Keratinocyte (primary cell): ENCODE results near the gene EHMT1. TPM values are rescaled to one million over a fixed set of nuclear protein-coding genes. Genes with fewer than 3 reads are reported as not detected.

Experiments used
- DNase-seq: peaks from one replicate; pipeline ENCODE4 v3.0.0-alpha.2; 2011; ENCODE audit warnings: low read depth, missing footprints, low spot score
- FAIRE-seq: peaks from 2 replicates; lab custom pipeline; 2011; peaks lifted over from hg19 to GRCh38; lab: Jason Lieb, UNC
- H2AFZ ChIP-seq: 2 replicates; pipeline ENCODE4 v1.6.0; 2012; ENCODE audit warnings: low read length, control low read depth, inconsistent platforms; ENCODE audit not compliant: control insufficient read depth
- H3K27ac ChIP-seq: 2 replicates; pipeline ENCODE4 v1.5.1; 2011; ENCODE audit warnings: low read length; ENCODE audit not compliant: control insufficient read depth, insufficient read depth
- H3K27me3 ChIP-seq: 3 replicates; pipeline ENCODE4 v1.6.0; 2011; ENCODE audit warnings: low read length; ENCODE audit not compliant: control insufficient read depth, insufficient read depth; ENCODE audit errors: extremely low read depth
- H3K36me3 ChIP-seq, 2 experiments: 2 replicates in 1 of 2; 3 replicates in 1 of 2; pipeline ENCODE4 v1.5.1; 2011; ENCODE audit warnings: low read length in 2 of 2, mild to moderate bottlenecking in 1 of 2; ENCODE audit not compliant: control insufficient read depth in 2 of 2, insufficient read depth in 2 of 2; ENCODE audit errors: extremely low read depth in 1 of 2
- H3K4me1 ChIP-seq: 3 replicates; pipeline ENCODE4 v1.5.1; 2011; ENCODE audit warnings: low read length; ENCODE audit not compliant: control insufficient read depth, insufficient read depth; ENCODE audit errors: extremely low read depth
- H3K4me2 ChIP-seq: 3 replicates; pipeline ENCODE4 v1.6.0; 2011; ENCODE audit warnings: low read depth, low read length; ENCODE audit not compliant: control insufficient read depth, insufficient read depth; ENCODE audit errors: extremely low read depth
- H3K4me3 ChIP-seq, 3 experiments: fragments of 200-600 bp in 1 of 3; sonication (generic) in 1 of 3; 2 replicates in 2 of 3; 3 replicates in 1 of 3; pipeline ENCODE4 v1.5.1; 2011 to 2016; ENCODE audit warnings: low read length in 3 of 3, mild to moderate bottlenecking in 3 of 3, control low read depth in 2 of 3, inconsistent platforms in 1 of 3, low read depth in 1 of 3, mixed read lengths in 1 of 3, mixed run types in 1 of 3, moderate library complexity in 1 of 3; ENCODE audit not compliant: control insufficient read depth in 2 of 3, insufficient read depth in 2 of 3; ENCODE audit errors: extremely low read depth in 1 of 3
- H3K79me2 ChIP-seq: 2 replicates; pipeline ENCODE4 v1.6.0; 2012; ENCODE audit warnings: low read length; ENCODE audit not compliant: control insufficient read depth, insufficient read depth
- H3K9ac ChIP-seq: 3 replicates; pipeline ENCODE4 v1.6.0; 2011; ENCODE audit warnings: low read length; ENCODE audit not compliant: control insufficient read depth, insufficient read depth; ENCODE audit errors: extremely low read depth
- H3K9me1 ChIP-seq: 3 replicates; pipeline ENCODE4 v1.6.0; 2011; ENCODE audit warnings: low read length; ENCODE audit not compliant: control insufficient read depth, insufficient read depth; ENCODE audit errors: extremely low read depth
- H3K9me3 ChIP-seq: 2 replicates; pipeline ENCODE4 v1.5.1; 2012; ENCODE audit warnings: low read depth, low read length; ENCODE audit not compliant: control insufficient read depth
- H4K20me1 ChIP-seq: 3 replicates; pipeline ENCODE4 v1.6.0; 2011; ENCODE audit warnings: low read length; ENCODE audit not compliant: control insufficient read depth, insufficient read depth; ENCODE audit errors: extremely low read depth
- EZH2 ChIP-seq: IDR thresholded peaks from one replicate; pipeline ENCODE4 v1.6.1; 2012; ENCODE audit warnings: inconsistent platforms, mild to moderate bottlenecking, low read length, moderate library complexity
- dilution Hi-C: fragments of 300-500 bp; cut with MboI; formaldehyde crosslinking; loops from one replicate; pipeline ENCODE4 v1.7.0; 2020; ENCODE audit warnings: low sequenced_read_pairs; ENCODE audit not compliant: extremely low pct_ligation_motif_present
- polyA plus RNA-seq, 5 experiments: library from polyadenylated mRNA; depleted of rRNA in 3 of 5; stranded (reverse) in 3 of 5; stranded (forward) in 1 of 5; unstranded in 1 of 5; fragments of >200 nt; gene quantifications; 1 replicate in 1 of 5; 2 replicates in 3 of 5; 3 replicates in 1 of 5; pipeline versions ENCODE4 v1.2.1 to v1.2.3, GENCODE V29; 2011 to 2012; ENCODE audit warnings: missing spikeins in 2 of 5, low read depth in 1 of 5, low replicate concordance in 1 of 5
- TF ChIP-seq, protein P1 (sequence below), 3 experiments: IDR thresholded peaks in 1 of 3; conservative IDR thresholded peaks in 1 of 3; optimal IDR thresholded peaks in 1 of 3; 2 replicates in 2 of 3; 3 replicates in 1 of 3; pipeline versions ENCODE3 to v1.5.1; 2011; ENCODE audit warnings: low read length in 3 of 3, mild to moderate bottlenecking in 3 of 3, moderate library complexity in 2 of 3, control low read depth in 1 of 3, inconsistent platforms in 1 of 3; ENCODE audit not compliant: insufficient read depth in 2 of 3; ENCODE audit errors: extremely low read depth in 1 of 3

EHMT1 gene
- polyA plus RNA-seq, 1 donor (not counting 4 experiments of a cell fraction or from before 2014, with no cell fraction given): 25.9 TPM

DNA sequence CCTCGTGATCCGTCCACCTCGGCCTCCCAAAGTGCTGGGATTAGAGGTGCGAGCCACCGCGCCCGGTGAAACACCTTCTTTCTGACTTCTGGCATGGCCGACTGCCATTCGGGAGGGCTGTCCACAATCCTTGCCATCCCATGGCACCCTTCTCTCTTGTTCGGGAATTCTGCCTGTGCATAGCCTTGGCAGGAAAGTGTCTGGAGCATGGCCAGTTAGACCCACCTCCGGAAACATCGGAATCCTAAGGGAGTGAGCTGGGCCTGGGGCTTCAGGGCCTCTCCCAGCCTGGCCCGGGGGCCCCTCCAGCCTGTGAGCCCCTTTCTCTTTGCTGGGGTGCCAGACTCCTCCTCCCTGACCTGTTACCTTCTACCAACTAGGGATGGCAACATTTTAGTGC is 14.9 kb upstream of the EHMT1 start:
- Histone ChIP-seq H3K9ac (no peak overlapping the region), H2AFZ (no peak overlapping the region), H3K4me2 (no peak overlapping the region), H3K9me1 (no peaks in the 10 kb centered on the region), H3K27me3 (no peaks in the 10 kb centered on the region), H3K4me3 (no peak overlapping the region), H3K27ac (no peak overlapping the region), H3K79me2 (peaks cover 28% of the 10 kb centered on the region), H3K36me3 (no peaks in the 10 kb centered on the region), H3K4me1 (peaks cover 9% of the 10 kb centered on the region), H4K20me1 (no peaks in the 10 kb centered on the region), H3K9me3 (no peaks in the 10 kb centered on the region)
- no peak for DNase-seq
- TF ChIP-seq EZH2: no peak
- TF ChIP-seq, protein P1, sequence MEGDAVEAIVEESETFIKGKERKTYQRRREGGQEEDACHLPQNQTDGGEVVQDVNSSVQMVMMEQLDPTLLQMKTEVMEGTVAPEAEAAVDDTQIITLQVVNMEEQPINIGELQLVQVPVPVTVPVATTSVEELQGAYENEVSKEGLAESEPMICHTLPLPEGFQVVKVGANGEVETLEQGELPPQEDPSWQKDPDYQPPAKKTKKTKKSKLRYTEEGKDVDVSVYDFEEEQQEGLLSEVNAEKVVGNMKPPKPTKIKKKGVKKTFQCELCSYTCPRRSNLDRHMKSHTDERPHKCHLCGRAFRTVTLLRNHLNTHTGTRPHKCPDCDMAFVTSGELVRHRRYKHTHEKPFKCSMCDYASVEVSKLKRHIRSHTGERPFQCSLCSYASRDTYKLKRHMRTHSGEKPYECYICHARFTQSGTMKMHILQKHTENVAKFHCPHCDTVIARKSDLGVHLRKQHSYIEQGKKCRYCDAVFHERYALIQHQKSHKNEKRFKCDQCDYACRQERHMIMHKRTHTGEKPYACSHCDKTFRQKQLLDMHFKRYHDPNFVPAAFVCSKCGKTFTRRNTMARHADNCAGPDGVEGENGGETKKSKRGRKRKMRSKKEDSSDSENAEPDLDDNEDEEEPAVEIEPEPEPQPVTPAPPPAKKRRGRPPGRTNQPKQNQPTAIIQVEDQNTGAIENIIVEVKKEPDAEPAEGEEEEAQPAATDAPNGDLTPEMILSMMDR (optimal IDR thresholded peaks at IDR 0.05 in 1 of 3, IDR thresholded peaks at IDR 0.05 in 1 of 3, conservative IDR thresholded peaks at IDR 0.05 in 1 of 3; ENCODE audit: extremely low read depth in 1 of 3, insufficient read depth in 2 of 3, low read length in 3 of 3): no peak
- dilution Hi-C loops: no loop called here
- FAIRE-seq: no peak

GRCh38 chr9:137604345-137605086 is 14.3 kb upstream of the EHMT1 start:
- dilution Hi-C loops: no loop called here
- FAIRE-seq (no peak), DNase-seq (no peak)
- H3K9ac ChIP-seq: no peak overlapping the region
- TF ChIP-seq EZH2: no peak
- TF ChIP-seq, protein P1 (optimal IDR thresholded peaks at IDR 0.05 in 1 of 3, IDR thresholded peaks at IDR 0.05 in 1 of 3, conservative IDR thresholded peaks at IDR 0.05 in 1 of 3; ENCODE audit: extremely low read depth in 1 of 3, insufficient read depth in 2 of 3, low read length in 3 of 3): no peak
- H3K9me3 ChIP-seq: no peaks in the 10 kb centered on the region
- peak overlapping the region; percentile 27 for H3K4me2 ChIP-seq
- peak overlapping the region in 2 of 3 experiments; percentile 29 to 42 for H3K4me3 ChIP-seq
- no peaks in the 10 kb centered on the region for H3K27me3 ChIP-seq
- no peak overlapping the region for H2AFZ ChIP-seq
- H3K79me2 ChIP-seq: peaks cover 35% of the 10 kb centered on the region
- H3K4me1 ChIP-seq: peaks cover 9% of the 10 kb centered on the region
- peaks cover 0 to 2% of the 10 kb centered on the region in 2 experiments for H3K36me3 ChIP-seq
- no peaks in the 10 kb centered on the region for H4K20me1 ChIP-seq
- no peak overlapping the region for H3K27ac ChIP-seq
- no peaks in the 10 kb centered on the region for H3K9me1 ChIP-seq
